ENCODE measurements around the gene FOSL2. TPM values are rescaled to one million over a fixed set of nuclear protein-coding genes. Genes with fewer than 3 reads are reported as not detected.
A peak's percentile ranks its signal among the peaks of the same experiment; 100 is the strongest.

Gene FOSL2
- total RNA-seq, 1 donor from 2014 or later, result 1.3 TPM

DNA sequence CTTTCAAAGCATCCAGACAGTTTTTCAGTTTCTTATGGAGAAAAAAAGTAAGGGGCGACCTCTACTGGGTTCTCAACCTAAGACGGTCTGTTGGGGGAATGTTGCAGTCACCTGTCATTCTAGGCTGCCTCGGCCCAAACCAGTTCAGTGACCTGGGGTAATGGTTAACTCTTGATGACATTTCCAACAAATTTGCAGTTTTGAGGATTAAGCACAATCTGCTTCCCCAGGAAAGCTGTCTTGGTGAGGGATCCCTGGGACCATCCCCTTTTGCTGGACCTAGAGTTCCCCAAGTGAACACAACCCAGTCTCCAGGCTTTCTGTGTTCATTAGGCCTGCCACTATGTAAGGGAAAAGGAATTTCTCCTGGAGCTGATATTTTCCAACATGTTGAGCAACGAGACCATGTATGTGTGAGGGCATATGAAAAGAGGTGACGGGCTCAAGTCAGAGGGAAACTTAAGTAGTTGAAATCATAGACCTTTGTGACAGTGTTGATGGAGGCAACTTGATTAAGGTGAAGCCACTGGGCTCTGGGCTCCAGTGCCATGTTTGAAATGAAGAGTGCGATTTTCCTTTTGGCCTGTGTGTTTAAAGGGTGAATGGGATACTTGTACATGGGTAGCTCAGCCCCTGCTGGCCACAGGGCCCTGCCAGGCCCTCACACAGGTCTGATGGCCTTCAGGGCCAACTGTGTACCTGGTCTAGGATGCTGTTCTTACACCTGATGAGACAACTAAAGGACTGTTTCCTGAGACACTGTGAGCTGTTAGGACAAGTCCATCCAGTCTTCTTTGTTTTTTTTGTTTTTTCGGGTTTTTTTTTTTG lies 27.0 kb downstream of the FOSL2 start:
- Histone ChIP-seq H3K4me2 (no peak overlapping the region), H3K27me3 (no peaks in the 10 kb centered on the region), H3K36me3 (no peaks in the 10 kb centered on the region), H3K9ac (no peak overlapping the region), H3K4me3 (no peak overlapping the region), H2AFZ (replicated peaks) (no peak overlapping the region), H4K20me1 (ENCODE audit: low read depth) (no peaks in the 10 kb centered on the region), H3K27ac (no peak overlapping the region), H3K4me1 (no peaks in the 10 kb centered on the region), H3K9me3 (ENCODE audit: low read depth) (no peaks in the 10 kb centered on the region), H3K79me2 (ENCODE audit: low read depth) (no peaks in the 10 kb centered on the region), H3F3A (ENCODE audit: low read depth) (no peaks in the 10 kb centered on the region)
- Mint-ChIP-seq H3K9me3 (no peaks in the 10 kb centered on the region), H3K36me3 (no peaks in the 10 kb centered on the region), H3K27me3 (ENCODE audit: insufficient read depth, low read depth) (no peaks in the 10 kb centered on the region), H3K27ac (no peak overlapping the region), H3K4me3 (no peak overlapping the region), H3K4me1 (peaks cover 2% of the 10 kb centered on the region)
- TF ChIP-seq CTCF (IDR thresholded peaks at IDR 0.05) (peak; percentile 47), EZH2phosphoT487 (IDR thresholded peaks at IDR 0.05) (no peak)
- DNase-seq (ENCODE audit: low spot score), result peak; percentile 34

DNA sequence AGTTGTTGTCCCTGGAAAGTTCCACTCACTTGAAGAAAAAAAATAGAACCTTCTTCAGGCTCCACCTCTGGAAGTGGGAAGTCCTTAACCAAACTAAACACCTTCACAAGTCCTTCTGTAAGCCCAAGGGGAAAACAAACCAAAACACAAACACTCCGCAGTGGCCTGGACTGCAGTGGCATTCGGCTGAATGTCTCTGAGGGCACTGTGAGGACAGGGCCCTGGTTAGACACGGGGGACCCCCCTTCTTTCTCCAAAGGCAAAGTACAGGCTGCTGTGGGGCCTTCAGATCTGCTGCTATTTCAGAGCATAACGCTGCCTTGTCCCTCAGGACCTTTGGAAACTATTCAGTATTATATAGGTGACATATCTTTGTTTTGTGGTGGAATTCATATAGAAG lies 28.1 kb downstream of the FOSL2 start:
- Histone ChIP-seq H3K9me3 (ENCODE audit: low read depth) (no peaks in the 10 kb centered on the region), H3K9ac (no peak overlapping the region), H2AFZ (replicated peaks) (no peak overlapping the region), H3K27ac (no peak overlapping the region), H3K4me2 (no peak overlapping the region), H3K4me3 (no peak overlapping the region), H4K20me1 (ENCODE audit: low read depth) (no peaks in the 10 kb centered on the region), H3F3A (ENCODE audit: low read depth) (no peaks in the 10 kb centered on the region), H3K4me1 (no peaks in the 10 kb centered on the region), H3K79me2 (ENCODE audit: low read depth) (no peaks in the 10 kb centered on the region), H3K36me3 (no peaks in the 10 kb centered on the region), H3K27me3 (no peaks in the 10 kb centered on the region)
- no peak for DNase-seq (ENCODE audit: low spot score)
- Mint-ChIP-seq H3K4me1 (no peaks in the 10 kb centered on the region), H3K27ac (no peak overlapping the region), H3K36me3 (no peaks in the 10 kb centered on the region), H3K9me3 (no peaks in the 10 kb centered on the region), H3K27me3 (ENCODE audit: insufficient read depth, low read depth) (peaks cover 2% of the 10 kb centered on the region), H3K4me3 (no peak overlapping the region)
- no peak for TF ChIP-seq EZH2phosphoT487 (IDR thresholded peaks at IDR 0.05)
- no peak for TF ChIP-seq EZH2 (IDR thresholded peaks at IDR 0.05)
- TF ChIP-seq CTCF (IDR thresholded peaks at IDR 0.05), result no peak

DNA sequence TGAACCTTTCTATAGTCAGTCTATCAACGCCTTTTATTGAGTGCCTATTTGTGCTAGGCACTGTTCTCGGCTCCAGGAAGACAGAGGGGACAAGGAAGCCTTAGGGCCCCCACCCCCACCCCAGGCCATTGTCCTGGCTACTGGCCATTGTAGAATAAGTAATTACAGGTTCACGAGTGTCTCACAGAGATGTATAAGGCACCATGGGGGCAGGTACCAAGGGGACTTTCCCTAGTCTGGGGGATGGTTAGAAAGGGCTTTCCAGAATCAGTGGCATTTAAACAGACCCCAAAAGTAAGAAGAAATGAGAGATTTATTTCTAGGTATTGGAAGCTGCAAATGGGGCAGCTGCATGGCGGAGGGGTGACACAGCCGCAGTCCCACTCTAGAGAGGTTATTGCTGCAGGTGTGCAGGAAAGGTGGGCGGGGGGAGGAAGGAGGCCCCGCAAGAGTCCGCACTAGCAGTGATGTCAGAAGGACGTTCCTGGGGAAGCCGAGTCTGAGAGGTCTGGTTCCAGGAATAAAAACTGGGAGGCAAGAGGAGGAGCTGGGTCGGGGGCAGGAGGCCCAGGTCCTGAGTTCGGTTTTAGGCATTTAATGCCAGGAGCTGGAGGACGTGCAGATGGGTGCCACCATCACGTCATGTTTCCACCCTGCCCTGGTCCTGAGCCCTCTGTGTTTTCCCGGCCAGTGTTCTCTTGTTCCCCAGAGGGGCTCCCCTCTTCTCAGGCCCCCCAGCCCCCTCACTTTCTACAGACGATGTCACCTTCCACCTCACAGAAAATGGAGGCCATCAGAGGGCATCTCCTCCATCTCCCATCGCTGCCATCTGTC lies 30.5 kb downstream of the FOSL2 start:
- Histone ChIP-seq H3K4me3 (no peak overlapping the region), H3K4me1 (no peaks in the 10 kb centered on the region), H3K79me2 (ENCODE audit: low read depth) (no peaks in the 10 kb centered on the region), H4K20me1 (ENCODE audit: low read depth) (no peaks in the 10 kb centered on the region), H3K9ac (no peak overlapping the region), H3K27ac (no peak overlapping the region), H3K27me3 (no peaks in the 10 kb centered on the region), H3K36me3 (no peaks in the 10 kb centered on the region), H3K9me3 (ENCODE audit: low read depth) (no peaks in the 10 kb centered on the region), H3K4me2 (no peak overlapping the region), H2AFZ (replicated peaks) (no peak overlapping the region), H3F3A (ENCODE audit: low read depth) (no peaks in the 10 kb centered on the region)
- H3K36me3 Mint-ChIP-seq, result no peaks in the 10 kb centered on the region
- TF ChIP-seq CTCF (IDR thresholded peaks at IDR 0.05), result no peak
- TF ChIP-seq EZH2phosphoT487 (IDR thresholded peaks at IDR 0.05), result no peak
- no peak for TF ChIP-seq EZH2 (IDR thresholded peaks at IDR 0.05)
- peaks cover 2% of the 10 kb centered on the region for H3K27me3 Mint-ChIP-seq (ENCODE audit: insufficient read depth, low read depth)
- no peak overlapping the region for H3K4me3 Mint-ChIP-seq
- no peak overlapping the region for H3K27ac Mint-ChIP-seq
- DNase-seq (ENCODE audit: low spot score), result no peak
- no peaks in the 10 kb centered on the region for H3K4me1 Mint-ChIP-seq
- H3K9me3 Mint-ChIP-seq, result no peaks in the 10 kb centered on the region
